ENCODE data around the gene UTP4.
"Not testable (repeated sequence)": the region's sequence is repeated elsewhere in the genome, so short reads cannot be mapped to it uniquely, and the experiment has no call there.

Gene UTP4

GRCh38 chr16:69131167-69131838, 1.1 kb upstream of the UTP4 start:
- DNase-seq (ENCODE audit: low read depth in 3 of 3) = peak in 1 of 3 experiments; percentile 14

DNA sequence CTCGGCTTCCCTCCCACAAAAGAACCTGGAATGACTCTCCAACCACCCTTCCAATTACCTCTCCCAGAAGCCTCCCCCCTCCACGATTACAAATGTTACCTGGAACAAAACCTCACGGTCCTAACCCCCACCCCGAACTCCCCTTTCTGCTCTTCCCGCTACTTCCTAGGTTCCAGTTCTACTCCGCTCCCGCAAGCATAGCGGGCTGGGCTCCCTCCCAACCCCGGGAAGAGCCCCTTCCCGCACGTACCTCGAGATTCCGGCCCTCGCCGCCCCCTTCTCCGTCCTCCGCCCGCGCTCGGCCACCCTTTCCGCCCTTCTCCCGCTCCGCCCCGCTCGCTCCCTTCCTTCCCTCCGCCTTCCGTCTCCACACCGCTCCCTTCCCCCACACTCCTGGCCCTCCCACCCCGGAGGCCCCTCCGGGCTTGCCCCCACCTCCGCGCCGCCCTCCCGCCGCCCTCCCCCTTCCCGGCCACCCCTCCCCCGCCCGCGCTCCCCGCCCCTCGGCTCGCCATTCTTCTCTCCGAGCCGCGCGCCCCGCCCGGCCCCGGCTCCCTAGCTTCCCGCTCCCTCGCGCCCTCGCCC, 518 bp upstream of the UTP4 start:
- peak; percentile 69 to 72 (median 70) for DNase-seq (ENCODE audit: low read depth in 3 of 3)

DNA sequence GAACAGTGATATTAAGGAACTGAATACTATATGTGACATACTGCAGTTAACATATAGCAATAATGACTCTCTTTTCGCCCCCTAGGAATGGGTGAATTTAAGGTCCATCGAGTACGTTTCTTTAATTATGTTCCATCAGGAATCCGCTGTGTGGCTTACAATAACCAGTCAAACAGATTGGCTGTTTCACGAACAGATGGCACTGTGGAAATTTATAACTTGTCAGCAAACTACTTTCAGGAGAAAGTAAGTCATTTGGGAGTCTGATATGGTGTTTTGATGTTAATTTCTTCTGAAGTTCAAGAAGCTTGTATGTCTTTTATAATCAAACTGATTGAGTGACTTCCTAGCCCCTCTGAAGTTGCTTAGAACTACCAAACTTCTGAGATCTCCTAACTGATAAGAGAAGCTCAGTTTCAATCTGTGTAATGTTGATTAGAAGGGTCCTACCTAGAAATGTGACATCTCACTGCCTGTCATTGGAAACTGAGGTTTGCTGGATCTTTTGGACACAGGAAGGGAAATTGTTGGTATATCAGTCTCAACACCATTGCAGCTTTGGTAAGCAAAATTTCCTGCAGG, 1.0 kb downstream of the UTP4 start:
- DNase-seq (ENCODE audit: low read depth in 3 of 3) = no peak

- no peak for DNase-seq (ENCODE audit: low read depth in 3 of 3)
These were observed 6.2 kb downstream of the UTP4 start for GRCh38 chr16:69138608-69139007.

GRCh38 chr16:69139464-69139863, 7.0 kb downstream of the UTP4 start:
- not testable (repeated sequence) for DNase-seq (ENCODE audit: low read depth in 3 of 3)

GRCh38 chr16:69141014-69141413, 8.6 kb downstream of the UTP4 start:
- DNase-seq (ENCODE audit: low read depth in 3 of 3) = no peak

GRCh38 chr16:69141936-69142335, 9.5 kb downstream of the UTP4 start:
- no peak for DNase-seq (ENCODE audit: low read depth in 3 of 3)

DNA sequence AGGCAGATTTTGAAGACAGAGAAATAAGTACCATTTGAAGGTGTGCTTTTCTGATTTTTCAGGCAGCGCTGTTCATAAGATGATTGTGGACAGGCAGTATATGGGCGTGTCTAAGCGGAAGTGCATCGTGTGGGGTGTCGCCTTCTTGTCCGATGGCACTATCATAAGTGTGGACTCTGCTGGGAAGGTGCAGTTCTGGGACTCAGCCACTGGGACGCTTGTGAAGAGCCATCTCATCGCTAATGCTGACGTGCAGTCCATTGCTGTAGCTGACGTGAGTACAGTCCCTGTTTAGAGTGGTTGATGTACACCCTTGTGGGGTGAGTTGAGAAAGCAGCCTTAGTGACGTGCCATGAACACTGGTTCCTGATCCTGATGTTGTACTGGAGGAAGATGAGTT, 10.7 kb downstream of the UTP4 start:
- no peak for DNase-seq (ENCODE audit: low read depth in 3 of 3)

DNA sequence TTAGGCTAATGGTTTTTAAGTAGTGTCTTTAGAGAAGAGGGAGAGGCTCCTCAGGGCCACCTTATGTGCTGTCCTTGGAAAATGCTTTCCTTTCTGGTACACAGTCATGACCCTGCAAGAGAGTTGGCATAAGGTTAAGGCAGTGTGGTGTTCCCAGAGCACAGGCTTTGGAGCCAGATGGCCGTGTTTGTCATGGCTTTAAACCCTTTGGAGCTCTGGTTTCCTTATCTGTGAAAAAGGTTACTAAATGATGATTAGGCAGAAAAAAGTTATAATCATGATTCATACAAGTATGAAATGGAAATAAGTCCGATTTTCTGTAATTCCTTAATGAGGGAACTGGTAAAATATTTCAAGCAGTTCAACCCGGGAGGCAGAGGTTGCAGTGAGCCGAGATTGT, 13.2 kb downstream of the UTP4 start:
- DNase-seq (ENCODE audit: low read depth in 3 of 3) = no peak

DNA sequence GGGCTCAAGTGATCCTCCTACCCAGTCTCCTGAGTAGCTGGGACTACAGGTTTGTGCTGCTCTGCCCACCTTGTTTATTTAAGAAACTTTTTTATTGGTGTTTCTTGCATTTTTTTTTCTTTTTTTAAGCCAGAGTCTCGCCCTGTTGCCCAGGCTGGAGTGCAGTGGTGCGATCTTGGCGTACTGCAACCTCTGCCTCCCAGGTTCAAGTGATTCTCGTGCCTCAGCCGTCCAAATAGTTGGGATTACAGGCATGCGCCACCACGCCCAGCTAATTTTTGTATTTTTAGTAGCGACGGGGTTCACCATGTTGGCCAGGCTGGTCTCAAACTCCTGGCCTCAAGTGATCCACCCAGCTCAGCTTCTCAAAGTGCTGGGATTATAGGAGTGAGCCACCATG, 17.2 kb downstream of the UTP4 start:
- DNase-seq (ENCODE audit: low read depth in 3 of 3) = not testable (repeated sequence)

DNA sequence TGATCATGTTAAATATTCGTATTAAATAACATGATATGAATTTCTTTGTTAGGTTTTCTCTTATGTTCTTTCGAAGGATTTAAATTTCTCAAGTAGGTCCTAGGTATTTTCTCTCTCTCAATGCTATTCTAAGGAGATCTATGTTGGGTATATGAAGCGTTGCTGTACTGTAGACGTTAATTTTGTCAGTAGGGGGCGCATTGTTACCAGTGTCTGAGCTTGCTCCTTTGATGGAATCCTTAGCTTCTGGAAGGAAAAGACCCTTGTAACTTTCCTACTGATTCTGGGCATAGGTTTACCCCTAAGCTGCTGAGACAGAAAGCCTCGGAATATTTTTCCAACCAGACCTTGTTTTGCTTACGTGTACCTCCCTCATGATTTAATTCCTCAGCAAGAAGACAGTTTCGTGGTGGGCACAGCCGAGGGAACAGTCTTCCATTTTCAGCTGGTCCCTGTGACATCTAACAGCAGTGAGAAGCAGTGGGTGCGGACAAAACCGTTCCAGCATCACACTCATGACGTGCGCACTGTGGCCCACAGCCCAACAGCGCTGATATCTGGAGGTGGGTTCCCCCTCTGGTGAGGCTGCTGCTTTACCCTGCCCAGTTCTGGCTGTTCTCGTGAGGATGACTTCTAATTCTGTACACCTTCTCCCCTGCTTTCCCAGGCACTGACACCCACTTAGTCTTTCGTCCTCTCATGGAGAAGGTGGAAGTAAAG, 17.9 kb downstream of the UTP4 start:
- DNase-seq (ENCODE audit: low read depth in 3 of 3) = peak in 1 of 3 experiments; percentile 31

DNA sequence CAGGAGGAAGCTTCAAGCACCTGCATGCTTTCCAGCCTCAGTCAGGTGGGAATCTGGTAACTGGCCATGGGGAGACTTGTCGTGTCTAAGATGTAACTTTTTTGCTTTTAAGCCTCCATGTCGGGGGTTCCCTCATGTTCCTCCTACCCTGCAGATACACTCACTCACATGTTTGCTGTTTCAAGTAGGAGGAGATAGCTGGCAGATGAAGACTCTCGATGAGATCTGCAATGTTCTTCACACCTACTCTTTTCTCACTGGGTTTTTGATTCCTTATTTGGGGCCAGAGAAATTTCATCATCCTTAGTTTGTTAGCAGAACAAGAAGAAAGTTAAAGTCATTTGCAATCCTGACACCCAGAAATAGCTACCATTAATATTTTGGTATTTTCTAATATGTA, 24.7 kb downstream of the UTP4 start:
- DNase-seq (ENCODE audit: low read depth in 3 of 3) = no peak

- no peak for DNase-seq (ENCODE audit: low read depth in 3 of 3)
These were observed 27.7 kb downstream of the UTP4 start for GRCh38 chr16:69160192-69160591.

DNA sequence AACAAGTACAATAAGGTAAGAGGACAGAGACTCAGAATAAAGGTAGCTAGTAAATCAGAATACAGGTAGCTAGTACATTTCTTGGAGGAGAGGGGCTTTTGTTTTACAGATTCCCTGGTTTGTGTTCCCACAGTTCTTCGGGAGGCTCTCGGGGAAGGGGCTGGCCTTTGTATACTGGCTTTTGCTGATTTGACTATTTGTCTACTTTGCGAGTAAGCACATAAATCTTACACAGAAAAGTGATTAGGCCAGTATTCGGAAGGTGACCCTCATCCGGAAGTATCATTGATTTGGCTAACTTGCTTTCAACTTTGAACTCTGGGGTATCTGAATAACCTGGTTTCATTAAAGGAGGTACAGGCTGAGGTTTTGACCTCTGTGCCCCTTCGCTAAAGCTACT, 33.1 kb downstream of the UTP4 start:
- DNase-seq (ENCODE audit: low read depth in 3 of 3) = no peak

GRCh38 chr16:69166221-69166833, 33.9 kb downstream of the UTP4 start:
- DNase-seq (ENCODE audit: low read depth in 3 of 3) = peak; percentile 48 to 65 (median 60)

DNA sequence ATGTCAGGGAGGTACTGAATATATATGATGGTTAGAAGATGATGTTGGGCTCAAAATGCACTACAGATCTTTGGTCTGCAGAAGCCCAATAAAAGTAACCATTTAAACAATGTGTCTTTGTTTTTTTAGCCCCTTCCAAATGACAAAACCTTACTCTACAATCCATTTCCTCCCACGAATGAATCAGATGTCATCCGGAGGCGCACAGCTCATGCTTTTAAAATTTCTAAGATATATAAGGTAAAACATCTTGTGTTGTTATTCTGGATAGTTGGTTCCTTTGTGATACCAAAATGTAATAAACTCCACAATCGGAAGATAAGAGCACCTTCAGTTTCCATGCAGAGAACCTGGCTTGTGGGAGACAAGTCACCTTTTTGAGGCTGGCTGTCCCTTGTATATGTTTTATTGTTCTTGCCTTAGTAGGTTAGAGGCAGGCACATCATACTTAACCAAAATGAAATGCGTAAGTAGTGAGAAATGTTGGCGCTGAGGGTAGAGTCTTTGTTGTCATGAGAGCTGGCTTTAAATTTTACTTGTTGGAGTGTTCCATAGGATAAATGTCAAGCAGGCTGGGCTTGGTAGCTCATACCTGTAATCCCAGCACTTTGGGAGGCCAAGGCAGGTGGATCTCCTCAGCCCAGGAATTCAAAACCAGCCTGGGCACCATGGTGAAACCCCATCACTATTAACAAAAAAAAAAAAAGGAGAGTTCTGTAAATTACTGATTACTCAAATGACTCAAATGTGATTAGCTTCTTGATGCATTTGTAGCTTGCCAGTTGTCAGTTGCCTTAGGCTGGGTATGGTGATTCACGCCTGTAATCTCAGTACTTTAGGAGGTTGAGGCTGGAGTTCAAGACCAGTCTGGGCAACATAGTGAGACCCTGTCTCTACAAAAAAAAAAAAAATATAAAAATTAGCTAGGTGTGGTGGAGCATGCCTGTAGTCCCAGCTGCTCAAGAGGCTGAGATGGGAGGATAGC, 34.8 kb downstream of the UTP4 start:
- no peak for DNase-seq (ENCODE audit: low read depth in 3 of 3)

- DNase-seq (ENCODE audit: low read depth in 3 of 3) = no peak
These were observed 36.6 kb downstream of the UTP4 start for GRCh38 chr16:69169051-69169450.

DNA sequence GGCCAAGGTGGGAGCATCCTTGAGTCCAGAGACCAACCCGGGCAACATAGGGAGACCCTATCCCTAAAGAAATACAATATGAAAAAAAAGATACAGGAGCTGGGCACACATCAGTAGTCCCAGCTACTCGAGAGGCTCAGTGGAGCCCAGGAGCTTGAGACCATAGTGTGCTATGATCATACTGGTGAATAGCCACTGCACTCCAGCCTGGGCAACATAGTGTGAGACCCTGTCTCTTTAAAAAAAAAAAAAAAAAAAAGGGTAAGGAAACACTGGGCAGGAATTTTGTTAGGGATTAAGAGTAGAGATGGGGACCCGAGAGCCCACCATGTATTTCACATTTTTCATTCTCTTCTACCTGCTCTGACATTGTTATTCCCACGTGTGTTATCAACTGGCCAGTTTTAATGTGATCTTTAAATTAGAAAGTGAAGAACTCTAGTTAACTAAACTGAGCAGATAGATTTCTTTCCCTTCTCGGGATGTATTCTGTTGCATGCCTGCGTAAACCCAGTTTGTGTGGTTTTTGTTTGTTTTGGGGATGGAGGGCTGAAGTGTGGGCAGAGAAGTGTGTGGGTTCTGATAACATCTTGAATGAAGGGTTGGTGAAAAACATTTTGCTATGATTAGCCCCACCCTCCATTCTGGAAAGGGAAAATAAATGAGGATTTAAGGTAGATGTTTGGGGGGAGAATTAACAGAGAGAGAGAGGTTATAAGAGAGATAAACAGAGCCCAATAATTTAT, 37.3 kb downstream of the UTP4 start:
- no peak for DNase-seq (ENCODE audit: low read depth in 3 of 3)

- DNase-seq (ENCODE audit: low read depth in 3 of 3) = no peak
These were observed 39.1 kb downstream of the UTP4 start for GRCh38 chr16:69171325-69172084.
